ENCODE data around the gene PRR5L. TPM values are rescaled to one million over a fixed set of nuclear protein-coding genes. Genes with fewer than 3 reads are reported as not detected.

The PRR5L gene
- total RNA-seq, 1 donor from 2014 or later, result 32.5 TPM

DNA sequence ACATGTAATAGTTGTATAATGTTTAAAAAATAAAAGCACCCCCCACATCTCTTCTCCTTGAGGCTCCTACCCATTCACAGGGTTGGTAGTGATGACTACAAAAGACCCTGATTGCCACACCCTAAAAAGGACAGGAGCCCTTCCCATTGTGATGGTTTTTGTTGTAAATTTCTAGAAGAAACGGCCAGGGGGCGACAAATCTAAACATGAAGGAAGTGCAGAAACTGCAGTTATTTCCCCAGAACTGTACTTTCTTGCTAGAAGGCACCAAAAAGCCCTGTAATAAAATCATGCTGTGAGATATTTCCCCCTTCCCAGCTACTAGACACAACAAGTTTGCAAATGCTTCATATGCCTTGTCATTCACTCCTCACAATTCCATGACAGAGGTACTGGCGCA is 10.8 kb downstream of the PRR5L start:
- Histone ChIP-seq H3K27ac (no peak overlapping the region), H3K36me3 (no peaks in the 10 kb centered on the region), H3K4me1 (no peaks in the 10 kb centered on the region), H3K4me3 (no peak overlapping the region), H3K9me3 (no peaks in the 10 kb centered on the region), H3K27me3 (no peaks in the 10 kb centered on the region)
- DNase-seq (ENCODE audit: low spot score in 2 of 2), result no peak
- TF ChIP-seq, protein P1, sequence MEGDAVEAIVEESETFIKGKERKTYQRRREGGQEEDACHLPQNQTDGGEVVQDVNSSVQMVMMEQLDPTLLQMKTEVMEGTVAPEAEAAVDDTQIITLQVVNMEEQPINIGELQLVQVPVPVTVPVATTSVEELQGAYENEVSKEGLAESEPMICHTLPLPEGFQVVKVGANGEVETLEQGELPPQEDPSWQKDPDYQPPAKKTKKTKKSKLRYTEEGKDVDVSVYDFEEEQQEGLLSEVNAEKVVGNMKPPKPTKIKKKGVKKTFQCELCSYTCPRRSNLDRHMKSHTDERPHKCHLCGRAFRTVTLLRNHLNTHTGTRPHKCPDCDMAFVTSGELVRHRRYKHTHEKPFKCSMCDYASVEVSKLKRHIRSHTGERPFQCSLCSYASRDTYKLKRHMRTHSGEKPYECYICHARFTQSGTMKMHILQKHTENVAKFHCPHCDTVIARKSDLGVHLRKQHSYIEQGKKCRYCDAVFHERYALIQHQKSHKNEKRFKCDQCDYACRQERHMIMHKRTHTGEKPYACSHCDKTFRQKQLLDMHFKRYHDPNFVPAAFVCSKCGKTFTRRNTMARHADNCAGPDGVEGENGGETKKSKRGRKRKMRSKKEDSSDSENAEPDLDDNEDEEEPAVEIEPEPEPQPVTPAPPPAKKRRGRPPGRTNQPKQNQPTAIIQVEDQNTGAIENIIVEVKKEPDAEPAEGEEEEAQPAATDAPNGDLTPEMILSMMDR (IDR thresholded peaks at IDR 0.05), result peak; percentile 23 to 46 (median 28)
- intact Hi-C loops (cut with DNase I), result loop anchor here (5.0 kb wide), 1 partner anchor 170 kb away; no protein-coding TSS in a partner anchor

GRCh38 chr11:36308577-36308976 is 12.5 kb downstream of the PRR5L start:
- no peak overlapping the region for H3K27ac ChIP-seq
- no peaks in the 10 kb centered on the region for H3K36me3 ChIP-seq
- no peaks in the 10 kb centered on the region for H3K9me3 ChIP-seq
- no peak overlapping the region for H3K4me3 ChIP-seq
- no peak for DNase-seq (ENCODE audit: low spot score in 2 of 2)
- TF ChIP-seq, protein P1 (IDR thresholded peaks at IDR 0.05), result no peak
- intact Hi-C loops (cut with DNase I), result loop anchor here (5.0 kb wide), 1 partner anchor 169 kb away; no protein-coding TSS in a partner anchor
- H3K4me1 ChIP-seq, result no peaks in the 10 kb centered on the region
- no peaks in the 10 kb centered on the region for H3K27me3 ChIP-seq

- no peaks in the 10 kb centered on the region for H3K4me1 ChIP-seq
- H3K4me3 ChIP-seq, result no peak overlapping the region
- intact Hi-C loops (cut with DNase I), result loop anchor here (5.0 kb wide), 2 partner anchors 93 to 168 kb away; no protein-coding TSS in a partner anchor
- no peaks in the 10 kb centered on the region for H3K36me3 ChIP-seq
- TF ChIP-seq, protein P1 (IDR thresholded peaks at IDR 0.05), result no peak
- H3K27me3 ChIP-seq, result no peaks in the 10 kb centered on the region
- no peak overlapping the region for H3K27ac ChIP-seq
- DNase-seq (ENCODE audit: low spot score in 2 of 2), result no peak
- H3K9me3 ChIP-seq, result no peaks in the 10 kb centered on the region
Observed at GRCh38 chr11:36309779-36310178, 13.7 kb downstream of the PRR5L start.

- H3K36me3 ChIP-seq, result no peaks in the 10 kb centered on the region
- no peaks in the 10 kb centered on the region for H3K9me3 ChIP-seq
- H3K4me3 ChIP-seq, result no peak overlapping the region
- intact Hi-C loops (cut with DNase I), result loop anchor here (5.0 kb wide), 1 partner anchor 90 kb away; no protein-coding TSS in a partner anchor
- TF ChIP-seq, protein P1 (IDR thresholded peaks at IDR 0.05), result no peak
- no peaks in the 10 kb centered on the region for H3K27me3 ChIP-seq
- no peak overlapping the region for H3K27ac ChIP-seq
- H3K4me1 ChIP-seq, result no peaks in the 10 kb centered on the region
- no peak for DNase-seq (ENCODE audit: low spot score in 2 of 2)
Observed at GRCh38 chr11:36311926-36312595, 16.0 kb downstream of the PRR5L start.

GRCh38 chr11:36312611-36313472 is 16.8 kb downstream of the PRR5L start:
- no peak for DNase-seq (ENCODE audit: low spot score in 2 of 2)
- TF ChIP-seq, protein P1 (IDR thresholded peaks at IDR 0.05), result no peak
- no peaks in the 10 kb centered on the region for H3K4me1 ChIP-seq
- H3K4me3 ChIP-seq, result no peak overlapping the region
- H3K27ac ChIP-seq, result no peak overlapping the region
- no peaks in the 10 kb centered on the region for H3K27me3 ChIP-seq
- H3K9me3 ChIP-seq, result no peaks in the 10 kb centered on the region
- no peaks in the 10 kb centered on the region for H3K36me3 ChIP-seq
- intact Hi-C loops (cut with DNase I), result loop anchor here (5.0 kb wide), 1 partner anchor 89 kb away; no protein-coding TSS in a partner anchor

Data from ascending aorta (tissue), 2 donors.